A549 (cell line): ENCODE results near the gene NUMB.

Experiments used
- HDAC2 ChIP-seq: fragments of 200-600 bp; sonication (generic); IDR thresholded peaks from 2 replicates; pipeline ENCODE4 v1.6.1; 2016
- RAD21 ChIP-seq, 2 experiments: fragments of >200 bp in 1 of 2; sonication (Bioruptor Twin) in 1 of 2; formaldehyde crosslinking in 1 of 2; IDR thresholded peaks in 1 of 2; conservative IDR thresholded peaks in 1 of 2; 2 replicates in 1 of 2; 3 replicates in 1 of 2; pipeline ENCODE4 v1.6.1; 2012 to 2018; ENCODE audit warnings: inconsistent platforms in 1 of 2
- RFX5 ChIP-seq: fragments of 450-650 bp; IDR thresholded peaks from 2 replicates; pipeline ENCODE4 v1.7.1; 2014; ENCODE audit warnings: antibody characterized with exemption, mild to moderate bottlenecking, moderate library complexity
- SMC3 ChIP-seq: fragments of >200 bp; sonication (Bioruptor Twin); formaldehyde crosslinking; IDR thresholded peaks from 3 replicates; pipeline ENCODE4 v1.6.1; 2018; ENCODE audit warnings: inconsistent platforms
- TF ChIP-seq, protein P1 (sequence below): fragments of >200 bp; sonication (Bioruptor Twin); formaldehyde crosslinking; IDR thresholded peaks from 3 replicates; pipeline ENCODE4 v1.5.1; 2016

DNA sequence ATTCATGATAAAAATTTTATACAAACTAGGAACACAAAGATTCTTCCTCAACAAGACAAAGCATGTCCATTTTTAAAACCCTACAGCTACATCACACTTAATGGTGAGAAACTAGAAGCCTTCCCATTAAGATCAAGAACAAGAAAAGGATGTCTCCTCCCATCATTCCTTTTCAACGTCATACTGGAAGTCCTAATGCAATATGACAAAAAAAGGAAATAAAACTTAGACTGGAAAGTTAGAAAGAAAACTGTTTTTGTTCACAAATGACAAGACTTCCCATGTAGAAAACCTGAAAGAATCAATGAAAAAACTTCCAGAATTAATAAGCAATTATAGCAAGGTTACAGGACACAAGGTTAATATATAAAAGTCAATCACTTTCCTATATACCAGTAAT, 82.5 kb downstream of the NUMB start:
- TF ChIP-seq, protein P1, sequence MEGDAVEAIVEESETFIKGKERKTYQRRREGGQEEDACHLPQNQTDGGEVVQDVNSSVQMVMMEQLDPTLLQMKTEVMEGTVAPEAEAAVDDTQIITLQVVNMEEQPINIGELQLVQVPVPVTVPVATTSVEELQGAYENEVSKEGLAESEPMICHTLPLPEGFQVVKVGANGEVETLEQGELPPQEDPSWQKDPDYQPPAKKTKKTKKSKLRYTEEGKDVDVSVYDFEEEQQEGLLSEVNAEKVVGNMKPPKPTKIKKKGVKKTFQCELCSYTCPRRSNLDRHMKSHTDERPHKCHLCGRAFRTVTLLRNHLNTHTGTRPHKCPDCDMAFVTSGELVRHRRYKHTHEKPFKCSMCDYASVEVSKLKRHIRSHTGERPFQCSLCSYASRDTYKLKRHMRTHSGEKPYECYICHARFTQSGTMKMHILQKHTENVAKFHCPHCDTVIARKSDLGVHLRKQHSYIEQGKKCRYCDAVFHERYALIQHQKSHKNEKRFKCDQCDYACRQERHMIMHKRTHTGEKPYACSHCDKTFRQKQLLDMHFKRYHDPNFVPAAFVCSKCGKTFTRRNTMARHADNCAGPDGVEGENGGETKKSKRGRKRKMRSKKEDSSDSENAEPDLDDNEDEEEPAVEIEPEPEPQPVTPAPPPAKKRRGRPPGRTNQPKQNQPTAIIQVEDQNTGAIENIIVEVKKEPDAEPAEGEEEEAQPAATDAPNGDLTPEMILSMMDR, result no peak
- TF ChIP-seq RFX5 (no peak), RAD21 (conservative IDR thresholded peaks at IDR 0.05 in 1 of 2, IDR thresholded peaks at IDR 0.05 in 1 of 2) (no peak), HDAC2 (no peak), SMC3 (no peak)
